Hair follicle dermal papilla cell (primary cell): ENCODE results near the gene CFAP61. TPM values are rescaled to one million over a fixed set of nuclear protein-coding genes. Genes with fewer than 3 reads are reported as not detected.

Experiments used
- small RNA-seq: library from RNA; depleted of rRNA; stranded (forward); fragments of <200 nt; gene quantifications from one replicate; pipeline ENCODE3, GENCODE V24; 2012
- total RNA-seq: library from RNA; depleted of rRNA; stranded (reverse); fragments of >200 nt; gene quantifications from 2 replicates; pipeline ENCODE4 v1.2.3, GENCODE V29; 2012

CFAP61 gene, protein sequence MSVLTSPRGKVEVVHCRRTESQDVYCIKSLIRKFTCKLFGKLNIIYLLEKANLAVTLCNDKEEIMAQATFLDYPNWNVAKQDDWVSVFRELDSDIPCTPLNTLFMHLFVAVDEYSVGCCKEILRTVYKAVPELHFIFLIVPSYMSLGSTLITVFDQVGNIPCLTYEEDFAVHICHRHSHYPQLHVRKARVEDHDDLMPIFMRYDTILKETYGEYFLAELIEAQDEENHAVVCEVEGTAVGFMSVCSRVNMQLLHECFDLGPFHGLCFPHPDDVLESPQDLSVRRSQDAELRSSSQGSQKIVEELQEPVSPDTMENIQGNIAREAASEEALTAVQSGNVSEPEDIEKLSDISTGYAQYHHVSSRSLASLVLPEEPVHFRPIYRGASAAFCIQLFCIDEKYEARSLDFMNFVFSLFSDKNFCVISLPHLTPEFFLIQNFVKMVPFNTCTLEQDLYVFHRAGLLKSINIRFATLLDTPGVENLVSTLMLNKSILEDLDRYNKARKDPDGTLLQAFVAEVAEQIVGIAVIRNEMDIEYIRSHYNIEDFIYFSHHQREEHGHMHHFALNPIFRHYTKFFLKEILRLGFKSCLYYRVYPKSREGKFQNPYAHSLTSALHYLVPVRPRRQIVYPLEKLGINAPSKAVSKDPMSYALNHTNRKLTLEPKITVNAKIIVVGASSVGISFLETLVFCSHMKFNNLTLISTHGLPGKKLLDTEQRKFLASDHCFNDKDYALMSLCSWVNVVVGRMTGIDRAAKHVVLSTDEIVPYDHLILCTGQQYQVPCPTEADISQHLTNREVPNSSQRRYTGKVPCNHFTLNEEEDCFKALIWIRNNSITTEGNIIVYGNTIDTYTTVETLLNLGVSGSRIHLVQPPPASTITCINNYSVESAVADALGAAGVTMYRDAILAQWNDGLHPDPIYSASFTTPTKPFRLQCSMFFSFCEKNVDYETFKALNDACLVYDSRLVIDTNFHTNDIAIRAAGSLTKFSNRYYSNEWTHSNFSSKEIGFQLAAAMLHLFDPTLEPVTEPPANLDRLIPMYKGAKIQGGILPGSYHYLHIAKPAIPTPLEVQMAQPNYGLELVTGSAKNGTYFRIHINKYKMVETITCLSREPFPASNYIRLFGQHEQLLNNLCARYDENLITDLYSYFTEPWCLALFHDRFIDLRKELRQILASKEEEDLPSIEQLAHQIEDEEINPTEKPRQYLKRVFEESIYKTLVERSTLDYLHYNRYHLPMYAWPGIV
- total RNA-seq, result 0.12 TPM in 1 of 2 replicates, not detected in the other

DNA sequence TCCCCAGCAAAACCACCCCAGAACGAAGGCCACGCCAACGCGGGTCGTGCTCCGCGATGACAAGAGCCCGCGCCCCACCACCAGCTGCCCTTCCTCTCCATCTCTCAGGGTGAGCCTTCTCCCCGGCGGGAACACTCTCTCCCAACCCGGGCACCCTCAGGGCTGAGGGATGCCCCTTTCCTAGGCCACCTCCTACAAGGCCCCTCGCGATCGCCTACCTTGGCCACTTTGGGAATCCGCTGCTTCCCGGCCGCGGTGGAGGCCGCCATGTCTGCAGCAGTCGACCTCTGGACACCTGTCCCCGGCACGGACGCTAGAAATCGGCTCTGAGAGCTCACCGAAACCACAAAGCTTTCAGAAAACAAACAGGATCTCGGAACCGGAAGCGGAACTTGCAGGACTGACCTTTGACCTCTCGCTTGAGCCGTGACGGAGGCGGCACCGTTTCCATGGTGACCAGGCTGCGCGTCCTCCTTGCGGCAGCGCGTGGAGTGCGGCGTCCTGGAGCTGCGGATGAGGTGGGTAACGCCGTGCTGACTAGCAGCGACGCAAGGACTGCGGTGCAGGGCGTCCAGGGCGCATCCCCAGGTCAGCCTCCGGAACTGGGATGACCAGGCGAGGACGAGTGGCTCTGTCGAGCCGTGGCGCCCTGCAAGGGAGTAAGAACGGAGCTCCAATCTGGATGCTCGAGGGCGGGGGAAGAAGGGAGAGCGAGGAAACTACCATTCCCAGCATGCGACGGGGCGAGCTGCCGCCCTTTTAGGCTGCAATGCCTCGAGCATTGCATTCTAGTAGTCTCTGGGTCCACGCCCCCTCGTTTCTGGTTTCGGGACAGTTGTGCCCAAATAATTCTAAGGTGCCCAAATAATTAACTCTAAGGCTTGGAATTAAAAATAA lies at the start of gene CFAP61, which contains the start of gene CRNKL1:
Gene CFAP61, plus strand, starts transcription at position 459 of the 897 bp plus-strand sequence. CDS start 4,122 bp downstream, outside the sequence.
Gene CRNKL1, minus strand, starts transcription at position 393 of the 897 bp plus-strand sequence. Its CDS starts 124 bp downstream, at position 269.

DNA sequence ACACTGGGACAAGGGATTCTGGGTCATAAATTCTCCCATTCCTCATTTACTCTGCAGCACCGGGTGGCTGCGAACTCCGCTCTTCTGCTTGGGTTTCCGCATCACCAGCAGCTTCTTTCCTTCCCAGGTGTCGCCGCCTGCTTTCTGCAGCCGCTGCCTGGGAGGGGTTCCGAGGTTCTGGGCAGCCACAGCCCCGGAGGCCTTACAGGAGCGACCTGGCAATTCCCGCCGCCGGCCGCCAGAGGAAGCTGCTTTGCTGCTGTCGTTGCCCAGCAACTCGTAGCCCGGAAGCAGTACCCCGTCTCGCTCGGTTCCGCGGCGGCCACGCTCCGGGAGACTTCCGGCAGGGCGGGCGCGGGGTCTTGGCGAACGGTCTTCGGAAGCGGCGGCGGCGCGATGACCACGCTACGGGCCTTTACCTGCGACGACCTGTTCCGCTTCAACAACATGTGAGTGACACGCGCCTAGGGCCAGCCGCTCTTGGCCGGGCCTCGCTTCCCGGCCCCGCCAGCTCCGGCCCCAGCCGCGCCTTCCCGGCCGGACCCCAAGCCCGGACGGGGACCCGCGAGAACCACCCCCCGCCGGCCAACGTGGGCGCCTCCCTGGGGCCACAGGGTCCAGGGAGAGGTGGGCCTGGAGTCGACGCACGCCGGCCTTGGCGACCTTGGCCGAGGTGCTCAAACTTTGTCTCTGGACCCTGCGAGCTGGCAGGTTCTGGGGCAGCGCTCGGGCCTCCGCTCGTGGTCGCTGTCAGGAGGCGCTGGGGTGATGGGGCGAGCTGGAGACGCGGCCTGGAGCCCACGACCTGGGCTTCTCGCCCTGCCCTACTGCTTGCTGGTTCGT lies 35.1 kb upstream of the CFAP61 start, which contains the start of gene NAA20:
Gene NAA20, plus strand, starts transcription at position 362 of the 843 bp plus-strand sequence. Its CDS starts 35 bp downstream, at position 397.

DNA sequence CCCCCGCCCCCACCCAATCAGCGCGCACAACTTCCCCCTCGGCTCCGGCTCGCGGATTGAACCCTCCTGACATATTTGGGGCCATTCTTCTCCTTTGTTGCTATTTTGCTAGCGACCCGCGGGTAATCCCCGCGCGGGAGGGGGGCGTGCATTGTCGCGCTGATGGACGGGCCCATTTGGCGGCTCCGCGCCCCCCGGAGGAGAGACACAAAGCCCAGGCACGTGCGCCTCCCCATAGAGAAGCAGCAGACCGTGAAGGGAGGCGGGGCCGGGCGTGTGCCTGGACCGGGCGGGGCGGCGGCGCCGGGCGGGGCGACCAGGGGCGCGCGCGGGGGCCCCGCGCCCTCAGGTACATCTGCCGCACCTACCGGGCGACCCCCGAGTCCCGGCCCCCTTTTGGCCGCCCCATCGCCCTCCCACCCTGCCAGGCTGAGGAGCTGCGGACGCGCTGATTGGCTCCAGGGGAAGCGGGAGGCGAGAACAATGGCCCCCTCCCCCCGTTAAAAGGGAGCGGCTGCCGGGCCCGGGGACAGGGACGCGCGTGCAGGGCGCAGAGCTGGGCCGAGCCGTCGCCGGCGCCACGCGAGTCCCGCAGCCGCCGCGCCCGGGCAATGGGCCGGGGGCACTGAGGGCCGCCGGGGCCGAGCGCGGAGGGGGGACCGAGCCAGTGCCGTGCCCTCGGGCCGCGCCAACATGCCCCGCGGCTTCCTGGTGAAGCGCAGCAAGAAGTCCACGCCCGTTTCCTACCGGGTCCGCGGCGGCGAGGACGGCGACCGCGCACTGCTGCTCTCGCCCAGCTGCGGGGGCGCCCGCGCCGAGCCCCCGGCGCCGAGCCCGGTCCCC lies 315.5 kb downstream of the CFAP61 start, which contains the start of gene INSM1:
Gene INSM1, plus strand, starts transcription at position 530 of the 843 bp plus-strand sequence. Its CDS starts 164 bp downstream, at position 694.

Small RNA genes within 50 kb of the gene (small RNA-seq; reads per million reads assigned to genes)
- gene RN7SL690P, result not detected

Other genes with a start within 250 kb of the CFAP61 start
- gene NAA20, start 35.2 kb upstream of the CFAP61 start, total RNA-seq, result 19.1 and 20.6 TPM in 2 replicates
- 28.9 and 32.6 TPM in 2 replicates for gene CRNKL1, start 66 bp upstream of the CFAP61 start, total RNA-seq